Neuronal stem cell (in vitro differentiated cells): ENCODE results near the gene TNIK.
A peak's percentile ranks its signal among the peaks of the same experiment; 100 is the strongest.

ENCODE experiments used
- DNase-seq: peaks from one replicate; pipeline ENCODE4 v3.0.0-alpha.2; 2013; ENCODE audit warnings: low spot score
- H2AFZ ChIP-seq: one replicate; pipeline ENCODE4 v1.6.1; 2013; ENCODE audit warnings: mild to moderate bottlenecking, low read length, inconsistent platforms
- H2AK5ac ChIP-seq: 2 replicates; pipeline ENCODE4 v1.6.1; 2013; ENCODE audit warnings: low read depth, mild to moderate bottlenecking, inconsistent platforms, low read length, moderate library complexity, mixed read lengths
- H2BK120ac ChIP-seq: 2 replicates; pipeline ENCODE4 v1.6.1; 2013; ENCODE audit warnings: low read depth, mild to moderate bottlenecking, inconsistent platforms, low read length, moderate library complexity, mixed read lengths
- H2BK12ac ChIP-seq: one replicate; pipeline ENCODE4 v1.6.1; 2013; ENCODE audit warnings: low read length, inconsistent platforms
- H2BK15ac ChIP-seq: 2 replicates; pipeline ENCODE4 v1.6.1; 2013; ENCODE audit warnings: mild to moderate bottlenecking, low read length, inconsistent platforms, mixed read lengths
- H2BK5ac ChIP-seq: one replicate; pipeline ENCODE4 v1.6.1; 2013; ENCODE audit warnings: inconsistent platforms, mild to moderate bottlenecking, low read length, moderate library complexity
- H3K14ac ChIP-seq: one replicate; pipeline ENCODE4 v1.6.1; 2013; ENCODE audit warnings: low read length, inconsistent platforms
- H3K18ac ChIP-seq: 2 replicates; pipeline ENCODE4 v1.6.1; 2013; ENCODE audit warnings: low read length, inconsistent platforms
- H3K23ac ChIP-seq: 2 replicates; pipeline ENCODE4 v1.6.1; 2013; ENCODE audit warnings: low read depth, mild to moderate bottlenecking, mixed read lengths, low read length, inconsistent platforms; ENCODE audit not compliant: poor library complexity
- H3K27ac ChIP-seq: replicated peaks from 3 replicates; pipeline ENCODE4 v1.5.1; 2013; ENCODE audit warnings: low read length, inconsistent platforms
- H3K27me3 ChIP-seq, 3 experiments: 2 replicates each; pipeline ENCODE4 v1.6.1; 2013; ENCODE audit warnings: low read length in 3 of 3, mild to moderate bottlenecking in 2 of 3, inconsistent platforms in 1 of 3, low read depth in 1 of 3, mixed read lengths in 1 of 3, moderate library complexity in 1 of 3; ENCODE audit not compliant: control insufficient read depth in 3 of 3, insufficient read depth in 3 of 3
- H3K36me3 ChIP-seq, 2 donors: replicated peaks in 1 of 2; 2 replicates each; pipeline ENCODE4 v1.6.1; 2013; ENCODE audit warnings: low read length in 2 of 2; ENCODE audit not compliant: control insufficient read depth in 2 of 2, insufficient read depth in 2 of 2
- H3K4ac ChIP-seq: 2 replicates; pipeline ENCODE4 v1.6.1; 2013; ENCODE audit warnings: inconsistent platforms, mild to moderate bottlenecking, low read length, moderate library complexity
- H3K4me1 ChIP-seq, 2 donors: 1 replicate in 1 of 2; 2 replicates in 1 of 2; pipeline ENCODE4 v1.6.1; 2013; ENCODE audit warnings: low read length in 2 of 2, low read depth in 1 of 2; ENCODE audit not compliant: control insufficient read depth in 2 of 2, insufficient read depth in 1 of 2
- H3K4me2 ChIP-seq: one replicate; pipeline ENCODE4 v1.6.1; 2013; ENCODE audit warnings: mild to moderate bottlenecking, low read length, inconsistent platforms; ENCODE audit not compliant: insufficient read depth, poor library complexity, severe bottlenecking
- H3K4me3 ChIP-seq, 2 donors: 2 replicates each; pipeline ENCODE4 v1.5.1; 2013; ENCODE audit warnings: low read length in 2 of 2, mild to moderate bottlenecking in 2 of 2, inconsistent platforms in 1 of 2, moderate library complexity in 1 of 2
- H3K79me1 ChIP-seq: one replicate; pipeline ENCODE4 v1.6.1; 2013; ENCODE audit warnings: low read depth, mild to moderate bottlenecking, inconsistent platforms, low read length, moderate library complexity
- H3K9ac ChIP-seq: one replicate; pipeline ENCODE4 v1.6.1; 2013; ENCODE audit warnings: mild to moderate bottlenecking, low read depth, low read length, inconsistent platforms; ENCODE audit not compliant: poor library complexity
- H3K9me3 ChIP-seq, 2 donors: replicated peaks in 1 of 2; 2 replicates each; pipeline versions ENCODE3 to v1.6.1; 2013; ENCODE audit warnings: low read length in 2 of 2, mild to moderate bottlenecking in 2 of 2, inconsistent platforms in 1 of 2, low read depth in 1 of 2, mixed read lengths in 1 of 2, moderate library complexity in 1 of 2; ENCODE audit not compliant: control insufficient read depth in 2 of 2, insufficient read depth in 1 of 2
- H4K8ac ChIP-seq: one replicate; pipeline ENCODE4 v1.6.1; 2013; ENCODE audit warnings: low read depth, mild to moderate bottlenecking, inconsistent platforms, low read length, moderate library complexity
- H4K91ac ChIP-seq: one replicate; pipeline ENCODE4 v1.6.1; 2013; ENCODE audit warnings: low read length, low read depth, mild to moderate bottlenecking, inconsistent platforms; ENCODE audit not compliant: poor library complexity
- WGBS, 2 donors: extraction: QIAGEN DNeasy Blood & Tissue Kit; methylation state at CpG; one replicate each; pipeline ENCODE4 v1.1.7; 2013; ENCODE audit warnings: missing lambda C conversion rate in 2 of 2, mixed read lengths in 1 of 2; ENCODE audit not compliant: insufficient read length in 2 of 2, insufficient replicate concordance in 1 of 2; ENCODE audit errors: extremely low coverage in 2 of 2; 5-methylcytosine and 5-hydroxymethylcytosine counted together

The TNIK gene

GRCh38 chr3:171177553-171177952 lies 282.7 kb downstream of the TNIK start:
- Histone ChIP-seq H3K4me3 (no peak overlapping the region), H3K14ac (no peak overlapping the region)
- DNase-seq: no peak

GRCh38 chr3:171177056-171177455 lies 283.1 kb downstream of the TNIK start:
- Histone ChIP-seq H3K4me1 (peaks cover 0 to 7% of the 10 kb centered on the region in 2 donors), H3K14ac (no peak overlapping the region), H3K4ac (no peak overlapping the region), H3K36me3 (peaks cover 0 to 55% of the 10 kb centered on the region in 2 donors), H3K9ac (no peak overlapping the region), H3K4me3 (no peak overlapping the region), H4K91ac (no peak overlapping the region), H3K18ac (no peak overlapping the region), H4K8ac (no peak overlapping the region), H3K27me3 (no peaks in the 10 kb centered on the region), H2AFZ (no peak overlapping the region), H2BK15ac (no peak overlapping the region), H3K9me3 (no peaks in the 10 kb centered on the region), H2BK12ac (no peak overlapping the region), H3K23ac (no peak overlapping the region), H3K79me1 (no peaks in the 10 kb centered on the region), H2BK120ac (no peak overlapping the region), H2BK5ac (no peak overlapping the region), H3K27ac (no peak overlapping the region), H2AK5ac (no peak overlapping the region), H3K4me2 (no peak overlapping the region)
- no peak for DNase-seq
- no CpG with 5 or more reads among the region's 3 CpGs for WGBS, 2 donors

More at GRCh38 chr3:171177553-171177952, 282.7 kb downstream of the TNIK start:
- Histone ChIP-seq H3K9ac (no peak overlapping the region), H2AFZ (no peak overlapping the region), H3K4me2 (no peak overlapping the region), H2BK5ac (no peak overlapping the region), H3K9me3 (no peaks in the 10 kb centered on the region), H4K8ac (no peak overlapping the region), H3K4me1 (peaks cover 0 to 7% of the 10 kb centered on the region in 2 donors), H3K18ac (no peak overlapping the region), H3K27ac (no peak overlapping the region), H2BK15ac (no peak overlapping the region), H3K23ac (no peak overlapping the region), H2AK5ac (no peak overlapping the region), H3K36me3 (peaks cover 0 to 50% of the 10 kb centered on the region in 2 donors), H3K27me3 (no peaks in the 10 kb centered on the region), H4K91ac (no peak overlapping the region), H3K4ac (no peak overlapping the region), H3K79me1 (no peaks in the 10 kb centered on the region), H2BK120ac (no peak overlapping the region), H2BK12ac (no peak overlapping the region)
- WGBS, 2 donors: no CpG with 5 or more reads among the region's 2 CpGs

- DNase-seq: no peak
- H4K91ac ChIP-seq: no peak overlapping the region
- H3K4me2 ChIP-seq: no peak overlapping the region
- H3K27ac ChIP-seq: no peak overlapping the region
- peaks cover 0 to 7% of the 10 kb centered on the region in 2 donors for H3K4me1 ChIP-seq
- H3K79me1 ChIP-seq: no peaks in the 10 kb centered on the region
- H3K36me3 ChIP-seq: peaks cover 0 to 62% of the 10 kb centered on the region in 2 donors
- H3K4ac ChIP-seq: no peak overlapping the region
- no peak overlapping the region for H2BK12ac ChIP-seq
- no peak overlapping the region for H2AK5ac ChIP-seq
- H4K8ac ChIP-seq: no peak overlapping the region
- H3K27me3 ChIP-seq: no peaks in the 10 kb centered on the region
- H2BK15ac ChIP-seq: no peak overlapping the region
- no peaks in the 10 kb centered on the region for H3K9me3 ChIP-seq
- H3K14ac ChIP-seq: no peak overlapping the region
- no peak overlapping the region for H3K4me3 ChIP-seq
- H2BK5ac ChIP-seq: no peak overlapping the region
- no peak overlapping the region for H2AFZ ChIP-seq
- no peak overlapping the region for H3K9ac ChIP-seq
- H2BK120ac ChIP-seq: no peak overlapping the region
- no peak overlapping the region for H3K23ac ChIP-seq
- no CpG with 5 or more reads among the region's 5 CpGs for WGBS, 2 donors
- peak overlapping the region; percentile 23 for H3K18ac ChIP-seq
Measured at GRCh38 chr3:171176244-171176933, 283.8 kb downstream of the TNIK start.

- no peak overlapping the region for H2BK15ac ChIP-seq
- H3K4ac ChIP-seq: no peak overlapping the region
- peaks cover 0 to 7% of the 10 kb centered on the region in 2 donors for H3K4me1 ChIP-seq
- no peak overlapping the region for H3K4me3 ChIP-seq
- no peak overlapping the region for H3K18ac ChIP-seq
- H3K9me3 ChIP-seq: no peaks in the 10 kb centered on the region
- no peak overlapping the region for H3K9ac ChIP-seq
- H3K27me3 ChIP-seq: no peaks in the 10 kb centered on the region
- H4K91ac ChIP-seq: no peak overlapping the region
- no peak overlapping the region for H3K14ac ChIP-seq
- no peak for DNase-seq
- H2BK5ac ChIP-seq: no peak overlapping the region
- H4K8ac ChIP-seq: no peak overlapping the region
- H3K36me3 ChIP-seq: peaks cover 0 to 66% of the 10 kb centered on the region in 2 donors
- no peak overlapping the region for H2BK120ac ChIP-seq
- WGBS, 2 donors: no CpG with 5 or more reads among the region's 7 CpGs
- H2BK12ac ChIP-seq: no peak overlapping the region
- no peak overlapping the region for H2AK5ac ChIP-seq
- H3K4me2 ChIP-seq: no peak overlapping the region
- H3K23ac ChIP-seq: no peak overlapping the region
- no peak overlapping the region for H3K27ac ChIP-seq
- H3K79me1 ChIP-seq: no peaks in the 10 kb centered on the region
- H2AFZ ChIP-seq: no peak overlapping the region
Measured at GRCh38 chr3:171175741-171176234, 284.4 kb downstream of the TNIK start.
